ENCODE data around the gene ENKUR.
A peak's percentile ranks its signal among the peaks of the same experiment; 100 is the strongest.

Gene ENKUR

GRCh38 chr10:24952143-24952706 is 63.7 kb downstream of the ENKUR start, which contains the start of gene PRTFDC1:
Gene PRTFDC1 (minus strand): TSS chr10:24952606. CDS start chr10:24952575, 31 bp downstream.
- Histone ChIP-seq H3K4me3 (ENCODE audit: severe bottlenecking) (peak within 1 kb of the TSS; percentile 40), H3K27me3 (ENCODE audit: insufficient read depth, poor library complexity, severe bottlenecking) (no peaks in the 10 kb centered on the region), H3K4me1 (ENCODE audit: insufficient read depth, poor library complexity, severe bottlenecking) (peaks cover 1% of the 10 kb centered on the region), H3K36me3 (ENCODE audit: low read depth) (no peaks in the 10 kb centered on the region), H3K27ac (ENCODE audit: poor library complexity, severe bottlenecking) (no peak within 1 kb of the TSS), H3K9me3 (ENCODE audit: severe bottlenecking) (no peaks in the 10 kb centered on the region)
- ATAC-seq (ENCODE audit: low read depth) (peak; percentile 52; the same call in 2 of the 3 replicates), DNase-seq (ENCODE audit: low spot score) (no peak)
- no peak for TF ChIP-seq CTCF (IDR thresholded peaks at IDR 0.05; ENCODE audit: poor library complexity, severe bottlenecking)

GRCh38 chr10:24951201-24952142 is 64.5 kb downstream of the ENKUR start:
- DNase-seq (ENCODE audit: low spot score) (no peak), ATAC-seq (ENCODE audit: low read depth) (no peak)
- H3K36me3 ChIP-seq (ENCODE audit: low read depth), result no peaks in the 10 kb centered on the region
- H3K4me3 ChIP-seq (ENCODE audit: severe bottlenecking), result no peak overlapping the region
- no peak for TF ChIP-seq CTCF (IDR thresholded peaks at IDR 0.05; ENCODE audit: poor library complexity, severe bottlenecking)
- H3K9me3 ChIP-seq (ENCODE audit: severe bottlenecking), result no peaks in the 10 kb centered on the region
- no peaks in the 10 kb centered on the region for H3K4me1 ChIP-seq (ENCODE audit: insufficient read depth, poor library complexity, severe bottlenecking)
- H3K27me3 ChIP-seq (ENCODE audit: insufficient read depth, poor library complexity, severe bottlenecking), result no peaks in the 10 kb centered on the region
- H3K27ac ChIP-seq (ENCODE audit: poor library complexity, severe bottlenecking), result no peak overlapping the region

GRCh38 chr10:24950439-24950838 is 65.5 kb downstream of the ENKUR start:
- Histone ChIP-seq H3K36me3 (ENCODE audit: low read depth) (no peaks in the 10 kb centered on the region), H3K27ac (ENCODE audit: poor library complexity, severe bottlenecking) (no peak overlapping the region), H3K4me1 (ENCODE audit: insufficient read depth, poor library complexity, severe bottlenecking) (no peaks in the 10 kb centered on the region), H3K27me3 (ENCODE audit: insufficient read depth, poor library complexity, severe bottlenecking) (no peaks in the 10 kb centered on the region), H3K9me3 (ENCODE audit: severe bottlenecking) (no peaks in the 10 kb centered on the region), H3K4me3 (ENCODE audit: severe bottlenecking) (no peak overlapping the region)
- DNase-seq (ENCODE audit: low spot score), result no peak
- ATAC-seq (ENCODE audit: low read depth), result no peak
- no peak for TF ChIP-seq CTCF (IDR thresholded peaks at IDR 0.05; ENCODE audit: poor library complexity, severe bottlenecking)

GRCh38 chr10:24949616-24950015 is 66.3 kb downstream of the ENKUR start:
- no peaks in the 10 kb centered on the region for H3K27me3 ChIP-seq (ENCODE audit: insufficient read depth, poor library complexity, severe bottlenecking)
- no peak overlapping the region for H3K27ac ChIP-seq (ENCODE audit: poor library complexity, severe bottlenecking)
- no peaks in the 10 kb centered on the region for H3K36me3 ChIP-seq (ENCODE audit: low read depth)
- no peaks in the 10 kb centered on the region for H3K9me3 ChIP-seq (ENCODE audit: severe bottlenecking)
- DNase-seq (ENCODE audit: low spot score), result no peak
- no peak for ATAC-seq (ENCODE audit: low read depth)
- no peak for TF ChIP-seq CTCF (IDR thresholded peaks at IDR 0.05; ENCODE audit: poor library complexity, severe bottlenecking)
- H3K4me1 ChIP-seq (ENCODE audit: insufficient read depth, poor library complexity, severe bottlenecking), result peaks cover 5% of the 10 kb centered on the region
- no peak overlapping the region for H3K4me3 ChIP-seq (ENCODE audit: severe bottlenecking)
